ENCODE measurements around the gene PXDN. TPM values are rescaled to one million over a fixed set of nuclear protein-coding genes. Genes with fewer than 3 reads are reported as not detected.

Gene PXDN
- total and polyA plus RNA-seq, 10 of the 15 experiments (the other 5 are each of a cell fraction or from before 2014, with no cell fraction given), result 0.12 to 0.69 (median 0.23) TPM; not detected in 5

GRCh38 chr2:1772471-1773267 lies 28.4 kb upstream of the PXDN start:
- Histone ChIP-seq H3K36me3 (ENCODE audit: control insufficient read depth in 2 of 2, insufficient read depth in 2 of 2, low read length in 1 of 2) (no peaks in the 10 kb centered on the region), H3K4me1 (ENCODE audit: control insufficient read depth, insufficient read depth, low read length) (no peaks in the 10 kb centered on the region), H3K4me2 (ENCODE audit: control insufficient read depth, insufficient read depth) (no peak overlapping the region), H3K27ac (ENCODE audit: control insufficient read depth, insufficient read depth) (no peak overlapping the region), H3K9me3 (replicated peaks; ENCODE audit: control insufficient read depth, insufficient read depth, low read length) (no peaks in the 10 kb centered on the region), H3K9ac (ENCODE audit: control insufficient read depth, insufficient read depth, low read length) (no peak overlapping the region), H3K4me3 (no peak overlapping the region), H3K27me3 (replicated peaks in 1 of 2; ENCODE audit: control insufficient read depth in 2 of 2, insufficient read depth in 2 of 2, low read length in 1 of 2) (no peaks in the 10 kb centered on the region), H4K20me1 (ENCODE audit: control insufficient read depth, insufficient read depth) (no peaks in the 10 kb centered on the region), H3K79me2 (ENCODE audit: control insufficient read depth, insufficient read depth, low read length) (no peaks in the 10 kb centered on the region), H2AFZ (ENCODE audit: control insufficient read depth, low read depth, low read length) (no peak overlapping the region)
- RAD21 ChIA-PET (ENCODE audit: unreplicated experiment), result no interaction called here
- no peak for TF ChIP-seq KAT2A (conservative IDR thresholded peaks at IDR 0.05; ENCODE audit: control insufficient read depth, low read depth, low read length)
- no peak for TF ChIP-seq NFYB (IDR thresholded peaks at IDR 0.05; ENCODE audit: insufficient read depth, low read depth, low read length)
- no peak for TF ChIP-seq GATAD2B (conservative IDR thresholded peaks at IDR 0.05; ENCODE audit: low read depth)
- WGBS (ENCODE audit: insufficient coverage, insufficient replicate concordance, low lambda C conversion rate, missing lambda C conversion rate), result 14% methylated on average over 8 of the region's 8 CpGs
- ATAC-seq (no peak), DNase-seq (ENCODE audit: low read depth, low spot score) (no peak), FAIRE-seq (no peak)
- in situ Hi-C loops (cut with MboI) (no loop called here), intact Hi-C loops (cut with micrococcal nuclease; ENCODE audit: unreplicated experiment) (no loop called here)
- POLR2A ChIA-PET, result no interaction called here
- SMC1A ChIA-PET (ENCODE audit: uncharacterized antibody, unreplicated experiment), result no interaction called here
- BruUV-seq (replicated peaks), result no TSS peak
- CTCF ChIA-PET, result no interaction called here

- no peaks in the 10 kb centered on the region for H3K4me1 ChIP-seq (ENCODE audit: control insufficient read depth, insufficient read depth, low read length)
- ChIA-PET POLR2A (no interaction called here), CTCF (no interaction called here), RAD21 (ENCODE audit: unreplicated experiment) (no interaction called here), SMC1A (ENCODE audit: uncharacterized antibody, unreplicated experiment) (no interaction called here)
- no peaks in the 10 kb centered on the region for H3K36me3 ChIP-seq (ENCODE audit: control insufficient read depth in 2 of 2, insufficient read depth in 2 of 2, low read length in 1 of 2)
- H3K79me2 ChIP-seq (ENCODE audit: control insufficient read depth, insufficient read depth, low read length), result no peaks in the 10 kb centered on the region
- no peak overlapping the region for H3K4me2 ChIP-seq (ENCODE audit: control insufficient read depth, insufficient read depth)
- intact Hi-C loops (cut with micrococcal nuclease; ENCODE audit: unreplicated experiment), result no loop called here
- no peaks in the 10 kb centered on the region for H3K9me3 ChIP-seq (replicated peaks; ENCODE audit: control insufficient read depth, insufficient read depth, low read length)
- DNase-seq (ENCODE audit: low read depth, low spot score) (no peak), FAIRE-seq (no peak), ATAC-seq (no peak)
- WGBS (ENCODE audit: insufficient coverage, insufficient replicate concordance, low lambda C conversion rate, missing lambda C conversion rate), result 22% methylated on average over 3 of the region's 3 CpGs
- no peak overlapping the region for H2AFZ ChIP-seq (ENCODE audit: control insufficient read depth, low read depth, low read length)
- H3K4me3 ChIP-seq, result no peak overlapping the region
- H3K9ac ChIP-seq (ENCODE audit: control insufficient read depth, insufficient read depth, low read length), result no peak overlapping the region
- in situ Hi-C loops (cut with MboI), result no loop called here
- BruUV-seq (replicated peaks), result no TSS peak
- H3K27me3 ChIP-seq (replicated peaks in 1 of 2; ENCODE audit: control insufficient read depth in 2 of 2, insufficient read depth in 2 of 2, low read length in 1 of 2), result no peaks in the 10 kb centered on the region
- no peaks in the 10 kb centered on the region for H4K20me1 ChIP-seq (ENCODE audit: control insufficient read depth, insufficient read depth)
- H3K27ac ChIP-seq (ENCODE audit: control insufficient read depth, insufficient read depth), result no peak overlapping the region
- no peak for TF ChIP-seq MTA2 (IDR thresholded peaks at IDR 0.05; ENCODE audit: low read depth)
- no peak for TF ChIP-seq HDGF (IDR thresholded peaks at IDR 0.05)
- no peak for TF ChIP-seq MEF2A (IDR thresholded peaks at IDR 0.05; ENCODE audit: insufficient read depth, low read depth, low read length)
- TF ChIP-seq GABPA (IDR thresholded peaks at IDR 0.05; ENCODE audit: low read depth), result no peak
- no peak for TF ChIP-seq RB1 (IDR thresholded peaks at IDR 0.05; ENCODE audit: borderline replicate concordance)
- TF ChIP-seq TAF1 (IDR thresholded peaks at IDR 0.05; ENCODE audit: borderline replicate concordance, low read depth, low read length), result no peak
- no peak for TF ChIP-seq SREBF2 (IDR thresholded peaks at IDR 0.05; ENCODE audit: low read length)
- no peak for TF ChIP-seq MYB (IDR thresholded peaks at IDR 0.05; ENCODE audit: borderline replicate concordance, low read depth, low read length)
- TF ChIP-seq ZNF622 (IDR thresholded peaks at IDR 0.05), result no peak
- no peak for TF ChIP-seq NR2C2 (IDR thresholded peaks at IDR 0.05; ENCODE audit: borderline replicate concordance, control insufficient read depth, insufficient read length, low read depth)
- no peak for TF ChIP-seq E2F8 (IDR thresholded peaks at IDR 0.05; ENCODE audit: low read depth, partially characterized antibody)
- no peak for TF ChIP-seq YY1 (IDR thresholded peaks at IDR 0.05; ENCODE audit: low read depth, low read length)
Measured at GRCh38 chr2:1771626-1772280, 27.4 kb upstream of the PXDN start.

Measured in GM12878 (cell line).